Measurements from ENCODE around the gene SERPINB5. TPM values are rescaled to one million over a fixed set of nuclear protein-coding genes. Genes with fewer than 3 reads are reported as not detected.
A peak's percentile ranks its signal among the peaks of the same experiment; 100 is the strongest.

Gene SERPINB5
- total and polyA plus RNA-seq, 2 experiments from 2014 or later: 0.16 TPM; not detected in 1

DNA sequence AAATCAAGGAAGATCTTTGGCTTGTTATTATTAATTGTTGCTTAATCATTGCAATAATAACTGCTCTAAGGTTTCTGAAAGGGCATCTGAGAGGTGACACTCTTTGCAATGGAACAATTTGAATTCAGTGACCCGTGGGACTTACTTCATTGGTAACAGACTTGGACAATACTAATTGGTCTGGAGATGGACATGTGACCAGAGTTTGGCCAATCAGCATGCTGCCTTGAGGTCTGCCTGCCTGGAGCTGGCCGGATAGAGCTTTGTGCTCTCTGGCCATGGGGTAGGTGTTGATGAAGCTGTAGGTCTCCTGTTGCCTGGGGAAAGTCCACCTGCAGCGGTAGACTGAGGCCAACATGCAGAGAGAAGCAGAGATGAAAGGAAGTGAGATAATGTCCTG lies 30.5 kb upstream of the SERPINB5 start:
- H3K9me2 ChIP-seq (ENCODE audit: insufficient read depth): no peaks in the 10 kb centered on the region; the same call in 1 of the 2 replicates
- H3K27me3 ChIP-seq (ENCODE audit: insufficient read depth): no peaks in the 10 kb centered on the region
- no peaks in the 10 kb centered on the region for H3K79me2 ChIP-seq (replicated peaks; ENCODE audit: insufficient read depth)
- Mint-ChIP-seq H3K9me3 (peaks cover 2% of the 10 kb centered on the region; the same call in 1 of the 3 replicates), H3K36me3 (ENCODE audit: low read depth) (no peaks in the 10 kb centered on the region), H3K4me3 (no peak overlapping the region), H3K27me3 (ENCODE audit: insufficient read depth, low read depth, poor library complexity) (peaks cover 2% of the 10 kb centered on the region), H3K4me1 (no peaks in the 10 kb centered on the region), H3K27ac (no peak overlapping the region)
- H3K36me3 ChIP-seq (ENCODE audit: insufficient read depth): no peaks in the 10 kb centered on the region
- TF ChIP-seq, protein P1, sequence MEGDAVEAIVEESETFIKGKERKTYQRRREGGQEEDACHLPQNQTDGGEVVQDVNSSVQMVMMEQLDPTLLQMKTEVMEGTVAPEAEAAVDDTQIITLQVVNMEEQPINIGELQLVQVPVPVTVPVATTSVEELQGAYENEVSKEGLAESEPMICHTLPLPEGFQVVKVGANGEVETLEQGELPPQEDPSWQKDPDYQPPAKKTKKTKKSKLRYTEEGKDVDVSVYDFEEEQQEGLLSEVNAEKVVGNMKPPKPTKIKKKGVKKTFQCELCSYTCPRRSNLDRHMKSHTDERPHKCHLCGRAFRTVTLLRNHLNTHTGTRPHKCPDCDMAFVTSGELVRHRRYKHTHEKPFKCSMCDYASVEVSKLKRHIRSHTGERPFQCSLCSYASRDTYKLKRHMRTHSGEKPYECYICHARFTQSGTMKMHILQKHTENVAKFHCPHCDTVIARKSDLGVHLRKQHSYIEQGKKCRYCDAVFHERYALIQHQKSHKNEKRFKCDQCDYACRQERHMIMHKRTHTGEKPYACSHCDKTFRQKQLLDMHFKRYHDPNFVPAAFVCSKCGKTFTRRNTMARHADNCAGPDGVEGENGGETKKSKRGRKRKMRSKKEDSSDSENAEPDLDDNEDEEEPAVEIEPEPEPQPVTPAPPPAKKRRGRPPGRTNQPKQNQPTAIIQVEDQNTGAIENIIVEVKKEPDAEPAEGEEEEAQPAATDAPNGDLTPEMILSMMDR (conservative IDR thresholded peaks at IDR 0.05; ENCODE audit: low read depth in 2 of 2): no peak
- TF ChIP-seq, protein P2, sequence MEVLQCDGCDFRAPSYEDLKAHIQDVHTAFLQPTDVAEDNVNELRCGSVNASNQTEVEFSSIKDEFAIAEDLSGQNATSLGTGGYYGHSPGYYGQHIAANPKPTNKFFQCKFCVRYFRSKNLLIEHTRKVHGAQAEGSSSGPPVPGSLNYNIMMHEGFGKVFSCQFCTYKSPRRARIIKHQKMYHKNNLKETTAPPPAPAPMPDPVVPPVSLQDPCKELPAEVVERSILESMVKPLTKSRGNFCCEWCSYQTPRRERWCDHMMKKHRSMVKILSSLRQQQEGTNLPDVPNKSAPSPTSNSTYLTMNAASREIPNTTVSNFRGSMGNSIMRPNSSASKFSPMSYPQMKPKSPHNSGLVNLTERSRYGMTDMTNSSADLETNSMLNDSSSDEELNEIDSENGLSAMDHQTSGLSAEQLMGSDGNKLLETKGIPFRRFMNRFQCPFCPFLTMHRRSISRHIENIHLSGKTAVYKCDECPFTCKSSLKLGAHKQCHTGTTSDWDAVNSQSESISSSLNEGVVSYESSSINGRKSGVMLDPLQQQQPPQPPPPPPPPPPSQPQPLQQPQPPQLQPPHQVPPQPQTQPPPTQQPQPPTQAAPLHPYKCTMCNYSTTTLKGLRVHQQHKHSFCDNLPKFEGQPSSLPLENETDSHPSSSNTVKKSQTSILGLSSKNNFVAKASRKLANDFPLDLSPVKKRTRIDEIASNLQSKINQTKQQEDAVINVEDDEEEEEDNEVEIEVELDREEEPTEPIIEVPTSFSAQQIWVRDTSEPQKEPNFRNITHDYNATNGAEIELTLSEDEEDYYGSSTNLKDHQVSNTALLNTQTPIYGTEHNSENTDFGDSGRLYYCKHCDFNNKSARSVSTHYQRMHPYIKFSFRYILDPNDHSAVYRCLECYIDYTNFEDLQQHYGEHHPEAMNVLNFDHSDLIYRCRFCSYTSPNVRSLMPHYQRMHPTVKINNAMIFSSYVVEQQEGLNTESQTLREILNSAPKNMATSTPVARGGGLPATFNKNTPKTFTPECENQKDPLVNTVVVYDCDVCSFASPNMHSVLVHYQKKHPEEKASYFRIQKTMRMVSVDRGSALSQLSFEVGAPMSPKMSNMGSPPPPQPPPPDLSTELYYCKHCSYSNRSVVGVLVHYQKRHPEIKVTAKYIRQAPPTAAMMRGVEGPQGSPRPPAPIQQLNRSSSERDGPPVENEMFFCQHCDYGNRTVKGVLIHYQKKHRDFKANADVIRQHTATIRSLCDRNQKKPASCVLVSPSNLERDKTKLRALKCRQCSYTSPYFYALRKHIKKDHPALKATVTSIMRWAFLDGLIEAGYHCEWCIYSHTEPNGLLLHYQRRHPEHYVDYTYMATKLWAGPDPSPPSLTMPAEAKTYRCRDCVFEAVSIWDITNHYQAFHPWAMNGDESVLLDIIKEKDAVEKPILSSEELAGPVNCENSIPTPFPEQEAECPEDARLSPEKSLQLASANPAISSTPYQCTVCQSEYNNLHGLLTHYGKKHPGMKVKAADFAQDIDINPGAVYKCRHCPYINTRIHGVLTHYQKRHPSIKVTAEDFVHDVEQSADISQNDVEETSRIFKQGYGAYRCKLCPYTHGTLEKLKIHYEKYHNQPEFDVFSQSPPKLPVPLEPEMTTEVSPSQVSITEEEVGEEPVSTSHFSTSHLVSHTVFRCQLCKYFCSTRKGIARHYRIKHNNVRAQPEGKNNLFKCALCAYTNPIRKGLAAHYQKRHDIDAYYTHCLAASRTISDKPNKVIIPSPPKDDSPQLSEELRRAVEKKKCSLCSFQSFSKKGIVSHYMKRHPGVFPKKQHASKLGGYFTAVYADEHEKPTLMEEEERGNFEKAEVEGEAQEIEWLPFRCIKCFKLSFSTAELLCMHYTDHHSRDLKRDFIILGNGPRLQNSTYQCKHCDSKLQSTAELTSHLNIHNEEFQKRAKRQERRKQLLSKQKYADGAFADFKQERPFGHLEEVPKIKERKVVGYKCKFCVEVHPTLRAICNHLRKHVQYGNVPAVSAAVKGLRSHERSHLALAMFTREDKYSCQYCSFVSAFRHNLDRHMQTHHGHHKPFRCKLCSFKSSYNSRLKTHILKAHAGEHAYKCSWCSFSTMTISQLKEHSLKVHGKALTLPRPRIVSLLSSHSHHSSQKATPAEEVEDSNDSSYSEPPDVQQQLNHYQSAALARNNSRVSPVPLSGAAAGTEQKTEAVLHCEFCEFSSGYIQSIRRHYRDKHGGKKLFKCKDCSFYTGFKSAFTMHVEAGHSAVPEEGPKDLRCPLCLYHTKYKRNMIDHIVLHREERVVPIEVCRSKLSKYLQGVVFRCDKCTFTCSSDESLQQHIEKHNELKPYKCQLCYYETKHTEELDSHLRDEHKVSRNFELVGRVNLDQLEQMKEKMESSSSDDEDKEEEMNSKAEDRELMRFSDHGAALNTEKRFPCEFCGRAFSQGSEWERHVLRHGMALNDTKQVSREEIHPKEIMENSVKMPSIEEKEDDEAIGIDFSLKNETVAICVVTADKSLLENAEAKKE (CRISPR knock-in tag; IDR thresholded peaks at IDR 0.05): no peak
- TF ChIP-seq, protein P3, sequence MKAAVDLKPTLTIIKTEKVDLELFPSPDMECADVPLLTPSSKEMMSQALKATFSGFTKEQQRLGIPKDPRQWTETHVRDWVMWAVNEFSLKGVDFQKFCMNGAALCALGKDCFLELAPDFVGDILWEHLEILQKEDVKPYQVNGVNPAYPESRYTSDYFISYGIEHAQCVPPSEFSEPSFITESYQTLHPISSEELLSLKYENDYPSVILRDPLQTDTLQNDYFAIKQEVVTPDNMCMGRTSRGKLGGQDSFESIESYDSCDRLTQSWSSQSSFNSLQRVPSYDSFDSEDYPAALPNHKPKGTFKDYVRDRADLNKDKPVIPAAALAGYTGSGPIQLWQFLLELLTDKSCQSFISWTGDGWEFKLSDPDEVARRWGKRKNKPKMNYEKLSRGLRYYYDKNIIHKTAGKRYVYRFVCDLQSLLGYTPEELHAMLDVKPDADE (IDR thresholded peaks at IDR 0.05): no peak
- TF ChIP-seq, protein P4, sequence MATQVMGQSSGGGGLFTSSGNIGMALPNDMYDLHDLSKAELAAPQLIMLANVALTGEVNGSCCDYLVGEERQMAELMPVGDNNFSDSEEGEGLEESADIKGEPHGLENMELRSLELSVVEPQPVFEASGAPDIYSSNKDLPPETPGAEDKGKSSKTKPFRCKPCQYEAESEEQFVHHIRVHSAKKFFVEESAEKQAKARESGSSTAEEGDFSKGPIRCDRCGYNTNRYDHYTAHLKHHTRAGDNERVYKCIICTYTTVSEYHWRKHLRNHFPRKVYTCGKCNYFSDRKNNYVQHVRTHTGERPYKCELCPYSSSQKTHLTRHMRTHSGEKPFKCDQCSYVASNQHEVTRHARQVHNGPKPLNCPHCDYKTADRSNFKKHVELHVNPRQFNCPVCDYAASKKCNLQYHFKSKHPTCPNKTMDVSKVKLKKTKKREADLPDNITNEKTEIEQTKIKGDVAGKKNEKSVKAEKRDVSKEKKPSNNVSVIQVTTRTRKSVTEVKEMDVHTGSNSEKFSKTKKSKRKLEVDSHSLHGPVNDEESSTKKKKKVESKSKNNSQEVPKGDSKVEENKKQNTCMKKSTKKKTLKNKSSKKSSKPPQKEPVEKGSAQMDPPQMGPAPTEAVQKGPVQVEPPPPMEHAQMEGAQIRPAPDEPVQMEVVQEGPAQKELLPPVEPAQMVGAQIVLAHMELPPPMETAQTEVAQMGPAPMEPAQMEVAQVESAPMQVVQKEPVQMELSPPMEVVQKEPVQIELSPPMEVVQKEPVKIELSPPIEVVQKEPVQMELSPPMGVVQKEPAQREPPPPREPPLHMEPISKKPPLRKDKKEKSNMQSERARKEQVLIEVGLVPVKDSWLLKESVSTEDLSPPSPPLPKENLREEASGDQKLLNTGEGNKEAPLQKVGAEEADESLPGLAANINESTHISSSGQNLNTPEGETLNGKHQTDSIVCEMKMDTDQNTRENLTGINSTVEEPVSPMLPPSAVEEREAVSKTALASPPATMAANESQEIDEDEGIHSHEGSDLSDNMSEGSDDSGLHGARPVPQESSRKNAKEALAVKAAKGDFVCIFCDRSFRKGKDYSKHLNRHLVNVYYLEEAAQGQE (IDR thresholded peaks at IDR 0.05; ENCODE audit: unreplicated experiment): no peak
- TF ChIP-seq STAT1 (IDR thresholded peaks at IDR 0.05; ENCODE audit: unreplicated experiment) (no peak), ZNF114 (CRISPR knock-in tag; IDR thresholded peaks at IDR 0.05) (no peak), EZH2 (IDR thresholded peaks at IDR 0.05; ENCODE audit: low read depth, unreplicated experiment) (no peak), CREB1 (CRISPR knock-in tag; IDR thresholded peaks at IDR 0.05; ENCODE audit: low read depth) (no peak), EZH2phosphoT487 (IDR thresholded peaks at IDR 0.05; ENCODE audit: unreplicated experiment) (no peak), JUNB (IDR thresholded peaks at IDR 0.05; ENCODE audit: unreplicated experiment) (no peak), NANOG (IDR thresholded peaks at IDR 0.05; ENCODE audit: borderline replicate concordance) (no peak), ZNF331 (CRISPR knock-in tag; IDR thresholded peaks at IDR 0.05; ENCODE audit: low read depth) (no peak), POLR2AphosphoS5 (IDR thresholded peaks at IDR 0.05; ENCODE audit: low read depth) (no peak)
- ATAC-seq: no peak
- H3K27ac ChIP-seq (ENCODE audit: low read depth): no peak overlapping the region
- H3K4me2 ChIP-seq: no peak overlapping the region
- no peak overlapping the region for H3K4me3 ChIP-seq
- DNase-seq (ENCODE audit: low spot score): no peak
- no peaks in the 10 kb centered on the region for H3F3A ChIP-seq (replicated peaks; ENCODE audit: low read depth)
- H2AFZ ChIP-seq: 0 out of 2 replicates have a peak overlapping the region, but pooled peaks have one; percentile 14
- no peaks in the 10 kb centered on the region for H3K4me1 ChIP-seq (ENCODE audit: insufficient read depth)
- no peaks in the 10 kb centered on the region for H4K20me1 ChIP-seq (replicated peaks; ENCODE audit: insufficient read depth)

All from GM23338 (cell line).